GM23248 (cell line): ENCODE measurements around the gene DSTN. TPM values are rescaled to one million over a fixed set of nuclear protein-coding genes. Genes with fewer than 3 reads are reported as not detected.
A peak's percentile ranks its signal among the peaks of the same experiment; 100 is the strongest.

ENCODE experiments used
- DNase-seq: peaks from one replicate; pipeline ENCODE4 v3.0.0-alpha.2; 2015
- H2AFZ ChIP-seq: fragments of 200-600 bp; sonication (generic); 2 replicates; pipeline ENCODE4 v1.6.1; 2016; ENCODE audit warnings: antibody characterized with exemption
- H3F3A ChIP-seq: fragments of 200-600 bp; sonication (generic); 2 replicates; pipeline ENCODE4 v1.6.1; 2016; ENCODE audit warnings: mild to moderate bottlenecking, antibody characterized with exemption, mixed run types; ENCODE audit not compliant: insufficient read depth
- H3K27ac ChIP-seq: fragments of 200-600 bp; sonication (generic); 2 replicates; pipeline ENCODE4 v1.5.1; 2016; ENCODE audit warnings: mild to moderate bottlenecking
- H3K27me3 ChIP-seq: fragments of 200-600 bp; sonication (generic); replicated peaks from 2 replicates; pipeline ENCODE4 v1.6.1; 2016; ENCODE audit warnings: mild to moderate bottlenecking; ENCODE audit not compliant: insufficient read depth
- H3K36me3 ChIP-seq: fragments of 200-600 bp; sonication (generic); 2 replicates; pipeline ENCODE4 v1.6.1; 2016; ENCODE audit warnings: low read depth, mild to moderate bottlenecking
- H3K4me1 ChIP-seq: fragments of 200-600 bp; sonication (generic); 2 replicates; pipeline ENCODE4 v1.6.1; 2016; ENCODE audit warnings: mild to moderate bottlenecking; ENCODE audit not compliant: insufficient read depth
- H3K4me2 ChIP-seq: fragments of 200-600 bp; sonication (generic); one replicate; pipeline ENCODE4 v1.6.1; 2016; ENCODE audit warnings: mild to moderate bottlenecking; ENCODE audit not compliant: unreplicated experiment
- H3K4me3 ChIP-seq: fragments of 200-600 bp; sonication (generic); 2 replicates; pipeline ENCODE4 v1.5.1; 2016; ENCODE audit warnings: mild to moderate bottlenecking
- H3K79me2 ChIP-seq: fragments of 200-600 bp; sonication (generic); 2 replicates; pipeline ENCODE4 v1.6.1; 2016; ENCODE audit warnings: mild to moderate bottlenecking; ENCODE audit not compliant: insufficient read depth
- H3K9ac ChIP-seq: fragments of 200-600 bp; sonication (generic); 2 replicates; pipeline ENCODE4 v1.6.1; 2016; ENCODE audit warnings: mild to moderate bottlenecking
- H3K9me2 ChIP-seq: fragments of 200-600 bp; sonication (generic); 2 replicates; pipeline ENCODE4 v1.6.1; 2016; ENCODE audit warnings: mixed run types, mild to moderate bottlenecking, moderate library complexity; ENCODE audit not compliant: insufficient read depth
- H3K9me3 ChIP-seq: fragments of 200-600 bp; sonication (generic); one replicate; pipeline ENCODE4 v1.6.1; 2017; ENCODE audit warnings: low read depth
- H4K20me1 ChIP-seq: fragments of 200-600 bp; sonication (generic); 2 replicates; pipeline ENCODE4 v1.6.0; 2016; ENCODE audit not compliant: insufficient read depth
- EZH2 ChIP-seq: fragments of 200-600 bp; sonication (generic); IDR thresholded peaks from 2 replicates; pipeline ENCODE4 v1.6.1; 2018; ENCODE audit warnings: antibody characterized with exemption, mild to moderate bottlenecking; ENCODE audit not compliant: insufficient read depth, poor library complexity, severe bottlenecking
- EZH2phosphoT487 ChIP-seq: fragments of 200-600 bp; sonication (generic); IDR thresholded peaks from 2 replicates; pipeline ENCODE4 v1.6.1; 2018; ENCODE audit warnings: antibody characterized with exemption, moderate library complexity, mild to moderate bottlenecking, low read depth; ENCODE audit not compliant: insufficient read depth
- WGBS, 2 experiments: methylation state at CpG; one replicate each; pipeline ENCODE4 v1.1.6; 2015 to 2017; ENCODE audit warnings: low lambda C conversion rate in 2 of 2, low coverage in 1 of 2; ENCODE audit errors: missing lambda C conversion rate in 2 of 2; 5-methylcytosine and 5-hydroxymethylcytosine counted together
- in situ Hi-C: fragments of 300-500 bp; cut with MboI; formaldehyde crosslinking; loops from 2 replicates; pipeline ENCODE4 v1.15.0; 2020
- polyA plus RNA-seq: library from polyadenylated mRNA; unstranded; fragments of >200 nt; fragmentation: Nextera tagmentation; extraction: Ambion mirVana; gene quantifications from 2 replicates; pipeline ENCODE4 v1.2.1, GENCODE V29; 2016
- total RNA-seq: library from RNA; depleted of rRNA; stranded (reverse); fragments of >200 nt; shearing (Covaris generic); gene quantifications from 2 replicates; pipeline ENCODE4 v1.2.3, GENCODE V29; 2014

Gene DSTN
- total and polyA plus RNA-seq, 2 experiments from 2014 or later, result 338 to 610 TPM

GRCh38 chr20:17636523-17637412 lies 66.9 kb downstream of the DSTN start:
- Histone ChIP-seq H3K4me2 (no peak overlapping the region), H3K9ac (peak overlapping the region; percentile 16; the same call in 1 of the 2 replicates), H4K20me1 (no peaks in the 10 kb centered on the region), H3K27ac (peak overlapping the region; percentile 23; the same call in 1 of the 2 replicates), H3F3A (no peaks in the 10 kb centered on the region), H3K27me3 (no peaks in the 10 kb centered on the region), H3K9me2 (no peaks in the 10 kb centered on the region), H3K4me3 (no peak overlapping the region), H3K36me3 (peaks cover 35% of the 10 kb centered on the region; the same call in 1 of the 2 replicates), H3K4me1 (no peaks in the 10 kb centered on the region), H2AFZ (no peak overlapping the region), H3K9me3 (no peaks in the 10 kb centered on the region), H3K79me2 (peaks cover 100% of the 10 kb centered on the region)
- in situ Hi-C loops, result loop anchor here (25.0 kb wide), 1 partner anchor 651 kb away; the partner anchor contains the start of gene ZNF133
- 51 to 53% methylated on average over 20 to 24 of the region's 24 CpGs for WGBS, 2 experiments
- TF ChIP-seq EZH2phosphoT487, result no peak
- no peak for TF ChIP-seq EZH2
- DNase-seq, result no peak

DNA sequence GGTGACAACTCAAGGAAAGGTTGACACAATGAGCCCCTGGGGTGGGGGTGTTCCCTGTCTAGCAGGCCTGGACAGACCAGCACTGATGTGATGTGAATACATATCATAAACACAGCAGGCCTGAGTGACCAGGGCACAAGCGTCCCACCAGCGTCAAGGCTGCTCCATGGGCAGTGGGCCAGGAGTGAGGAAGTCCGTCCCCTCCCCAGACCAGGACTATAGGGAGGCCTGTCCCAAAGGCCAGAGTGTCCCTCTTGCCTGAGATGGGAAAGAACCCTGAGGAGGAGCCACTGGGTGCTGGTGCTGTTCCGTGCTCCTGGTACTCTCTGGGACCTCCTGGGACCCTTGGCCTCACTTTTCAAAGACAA lies 67.5 kb downstream of the DSTN start:
- no peak overlapping the region for H2AFZ ChIP-seq
- no peaks in the 10 kb centered on the region for H3F3A ChIP-seq
- no peak overlapping the region for H3K9ac ChIP-seq
- H3K9me3 ChIP-seq, result no peaks in the 10 kb centered on the region
- H3K9me2 ChIP-seq, result no peaks in the 10 kb centered on the region
- no peak overlapping the region for H3K4me3 ChIP-seq
- H3K27me3 ChIP-seq, result no peaks in the 10 kb centered on the region
- TF ChIP-seq EZH2phosphoT487 (no peak), EZH2 (no peak)
- no peak overlapping the region for H3K27ac ChIP-seq
- H3K79me2 ChIP-seq, result peaks cover 100% of the 10 kb centered on the region
- in situ Hi-C loops, result loop anchor here (25.0 kb wide), 1 partner anchor 650 kb away; the partner anchor contains the start of gene ZNF133
- H4K20me1 ChIP-seq, result no peaks in the 10 kb centered on the region; the same call in 1 of the 2 replicates
- WGBS, 2 experiments, result 95 to 100% methylated on average over 4 of the region's 4 CpGs
- no peak for DNase-seq
- no peaks in the 10 kb centered on the region for H3K4me1 ChIP-seq
- H3K4me2 ChIP-seq, result no peak overlapping the region
- peaks cover 28% of the 10 kb centered on the region; the same call in 1 of the 2 replicates for H3K36me3 ChIP-seq

- H3F3A ChIP-seq, result no peaks in the 10 kb centered on the region
- peaks cover 21% of the 10 kb centered on the region; the same call in 1 of the 2 replicates for H3K36me3 ChIP-seq
- peaks cover 100% of the 10 kb centered on the region for H3K79me2 ChIP-seq
- TF ChIP-seq EZH2 (no peak), EZH2phosphoT487 (no peak)
- no peak overlapping the region for H3K4me3 ChIP-seq
- 81 to 84% methylated on average over 12 to 13 of the region's 13 CpGs for WGBS, 2 experiments
- H3K27me3 ChIP-seq, result no peaks in the 10 kb centered on the region
- no peak overlapping the region for H2AFZ ChIP-seq
- H4K20me1 ChIP-seq, result no peaks in the 10 kb centered on the region; the same call in 1 of the 2 replicates
- H3K4me2 ChIP-seq, result no peak overlapping the region
- no peaks in the 10 kb centered on the region for H3K9me2 ChIP-seq
- no peak for DNase-seq
- H3K9me3 ChIP-seq, result no peaks in the 10 kb centered on the region
- in situ Hi-C loops, result loop anchor here (25.0 kb wide), 1 partner anchor 649 kb away; the partner anchor contains the start of gene ZNF133
- H3K27ac ChIP-seq, result no peak overlapping the region
- H3K9ac ChIP-seq, result no peak overlapping the region
- no peaks in the 10 kb centered on the region for H3K4me1 ChIP-seq
Observed at GRCh38 chr20:17637985-17638640, 68.2 kb downstream of the DSTN start.

DNA sequence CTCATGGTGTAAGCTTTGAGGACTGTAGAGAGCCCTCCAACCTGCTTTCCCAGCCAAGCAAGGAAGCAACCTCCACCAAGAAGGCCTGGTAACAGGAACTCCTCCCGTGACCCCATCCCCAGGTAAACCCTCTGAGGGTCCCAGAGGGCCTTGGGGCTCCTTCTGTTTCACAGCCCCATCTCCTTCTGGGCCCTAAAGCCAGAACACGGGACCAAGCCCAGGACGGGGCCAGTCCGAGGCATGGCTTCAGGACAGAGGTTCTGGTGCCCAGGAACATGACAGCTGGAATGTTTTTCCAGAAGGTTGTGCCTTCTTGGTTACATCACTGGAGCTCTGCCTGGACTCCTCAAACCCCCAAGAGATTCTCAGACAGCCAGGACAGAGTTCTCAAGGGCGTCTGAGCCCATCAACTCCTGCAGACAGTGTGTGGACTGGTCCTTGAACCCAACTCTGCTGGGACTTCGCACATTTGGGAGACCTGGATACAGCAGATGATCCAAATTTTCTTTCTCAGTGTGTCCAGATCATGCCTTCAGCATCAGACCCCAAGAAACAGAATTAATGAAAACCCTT lies 69.0 kb downstream of the DSTN start:
- no peak for DNase-seq
- Histone ChIP-seq H3K27ac (no peak overlapping the region), H4K20me1 (no peaks in the 10 kb centered on the region; the same call in 1 of the 2 replicates), H3K4me3 (no peak overlapping the region), H3K4me2 (no peak overlapping the region), H3K79me2 (peaks cover 100% of the 10 kb centered on the region), H3K9me3 (no peaks in the 10 kb centered on the region), H3F3A (no peaks in the 10 kb centered on the region), H3K9ac (no peak overlapping the region), H3K4me1 (no peaks in the 10 kb centered on the region), H3K9me2 (no peaks in the 10 kb centered on the region), H2AFZ (no peak overlapping the region), H3K36me3 (peaks cover 15% of the 10 kb centered on the region; the same call in 1 of the 2 replicates), H3K27me3 (no peaks in the 10 kb centered on the region)
- TF ChIP-seq EZH2 (no peak), EZH2phosphoT487 (no peak)
- WGBS, 2 experiments, result 71 to 76% methylated on average over 6 of the region's 6 CpGs
- in situ Hi-C loops, result loop anchor here (25.0 kb wide), 1 partner anchor 648 kb away; the partner anchor contains the start of gene ZNF133
